HepG2 (cell line): ENCODE results near the gene UNC13D. TPM values are rescaled to one million over a fixed set of nuclear protein-coding genes. Genes with fewer than 3 reads are reported as not detected.
A peak's percentile ranks its signal among the peaks of the same experiment; 100 is the strongest.

Experiments used
- ATAC-seq: fragments of 200-7000 bp; cut with Tn5 transposase; 3 replicates; pipeline ENCODE4 v1.9.1; 2020; ENCODE audit warnings: mild to moderate bottlenecking, moderate library complexity
- BruUV-seq: library from RNA; stranded (reverse); fragments of 400-500 nt; replicated peaks from 2 replicates; lab custom pipeline; 2021; lab: Mats Ljungman, UMichigan
- CTCF ChIA-PET: fragments of 300-600 bp; formaldehyde crosslinking; extraction: SDS; loops from one replicate; lab custom pipeline; 2021; ENCODE audit warnings: low total read pairs, inconsistent platforms, low intra/inter-chr PET ratio; lab: Yijun Ruan, JAX
- POLR2A ChIA-PET: fragments of 350-600 bp; sonication (Branson Sonifier 250); formaldehyde crosslinking; loops from one replicate; lab custom pipeline; 2020; ENCODE audit warnings: antibody characterized with exemption, inconsistent platforms; lab: Yijun Ruan, JAX
- DNase-seq: peaks from one replicate; pipeline ENCODE4 v3.0.0-alpha.2; 2015; ENCODE audit warnings: low spot score
- FAIRE-seq: peaks from 3 replicates; lab custom pipeline; 2011; peaks lifted over from hg19 to GRCh38; lab: Jason Lieb, UNC
- H2AFZ ChIP-seq: one replicate; pipeline ENCODE4 v1.6.1; 2011; ENCODE audit warnings: low read length, inconsistent platforms
- H3K27ac ChIP-seq: fragments of 300-600 bp; 3 replicates; pipeline ENCODE4 v1.8.0; 2011; ENCODE audit warnings: mixed run types, mild to moderate bottlenecking, mixed read lengths, low read length, inconsistent platforms; ENCODE audit not compliant: insufficient read depth; ENCODE audit errors: extremely low read length
- H3K27me3 ChIP-seq, 2 experiments: fragments of 200-600 bp in 1 of 2; 2 replicates in 1 of 2; 3 replicates in 1 of 2; pipeline versions ENCODE4 v1.6.0 to v1.8.0; 2011; ENCODE audit warnings: low read length in 2 of 2, mild to moderate bottlenecking in 2 of 2, moderate library complexity in 2 of 2, inconsistent platforms in 1 of 2; ENCODE audit not compliant: insufficient read depth in 2 of 2, control insufficient read depth in 1 of 2
- H3K36me3 ChIP-seq, 2 experiments: fragments of 200-600 bp in 1 of 2; replicated peaks in 1 of 2; 2 replicates in 1 of 2; 3 replicates in 1 of 2; pipeline versions ENCODE4 v1.5.1 to v1.8.0; 2011; ENCODE audit warnings: low read length in 2 of 2, inconsistent platforms in 1 of 2; ENCODE audit not compliant: insufficient read depth in 2 of 2, control insufficient read depth in 1 of 2
- H3K4me1 ChIP-seq: 2 replicates; pipeline ENCODE4 v1.5.1; 2012; ENCODE audit warnings: low read length, inconsistent platforms; ENCODE audit not compliant: insufficient read depth
- H3K4me2 ChIP-seq: 2 replicates; pipeline ENCODE4 v1.6.0; 2011; ENCODE audit warnings: low read depth, low read length, inconsistent platforms
- H3K4me3 ChIP-seq, 3 experiments: fragments of 200-600 bp in 1 of 3; sonication (generic), shearing (Covaris generic) in 1 of 3; replicated peaks in 1 of 3; 2 replicates each; pipeline ENCODE4 v1.5.1; 2011 to 2016; ENCODE audit warnings: low read length in 3 of 3, inconsistent platforms in 2 of 3, low read depth in 2 of 3, mild to moderate bottlenecking in 2 of 3, control low read depth in 1 of 3, mixed read lengths in 1 of 3; ENCODE audit not compliant: insufficient read depth in 1 of 3
- H3K79me2 ChIP-seq: one replicate; pipeline ENCODE4 v1.6.1; 2011; ENCODE audit warnings: low read length, inconsistent platforms; ENCODE audit not compliant: insufficient read depth
- H3K9ac ChIP-seq: 2 replicates; pipeline ENCODE4 v1.6.0; 2011; ENCODE audit warnings: mild to moderate bottlenecking, low read depth, low read length, inconsistent platforms; ENCODE audit not compliant: insufficient read depth
- H3K9me3 ChIP-seq: 2 replicates; pipeline ENCODE4 v1.5.1; 2012; ENCODE audit warnings: mild to moderate bottlenecking, low read length
- H4K20me1 ChIP-seq: 2 replicates; pipeline ENCODE4 v1.6.0; 2011; ENCODE audit warnings: inconsistent platforms, mild to moderate bottlenecking, low read length, moderate library complexity; ENCODE audit not compliant: insufficient read depth
- EHMT2 ChIP-seq: fragments of 200-600 bp; sonication (generic); IDR thresholded peaks from 2 replicates; pipeline ENCODE4 v1.7.0; 2017; ENCODE audit warnings: antibody characterized with exemption, low read depth, low read length, borderline replicate concordance
- GTF3A ChIP-seq: sonication (generic); formaldehyde crosslinking; conservative IDR thresholded peaks from 2 replicates; pipeline ENCODE4 v1.4.0; 2020; ENCODE audit warnings: mild to moderate bottlenecking, missing genetic modification reagents
- MIER2 ChIP-seq: IDR thresholded peaks from 2 replicates; pipeline ENCODE4 v1.6.1; 2016; ENCODE audit warnings: missing biosample characterization, missing genetic modification reagents
- MXI1 ChIP-seq: IDR thresholded peaks from 3 replicates; pipeline ENCODE4 v1.6.1; 2012; ENCODE audit warnings: low read depth, low read length, inconsistent platforms, borderline replicate concordance
- PRDM15 ChIP-seq: sonication (generic); formaldehyde crosslinking; IDR thresholded peaks from 2 replicates; pipeline ENCODE4 v1.4.0; 2020; ENCODE audit warnings: missing genetic modification reagents
- TFDP1 ChIP-seq: IDR thresholded peaks from 2 replicates; pipeline ENCODE4 v1.6.1; 2016; ENCODE audit warnings: missing compliant biosample characterization, missing genetic modification reagents, borderline replicate concordance
- ZNF34 ChIP-seq: sonication (generic); formaldehyde crosslinking; IDR thresholded peaks from 2 replicates; pipeline ENCODE4 v1.4.0; 2020; ENCODE audit warnings: mild to moderate bottlenecking, missing genetic modification reagents, borderline replicate concordance
- ZNF567 ChIP-seq: sonication (generic); formaldehyde crosslinking; IDR thresholded peaks from 2 replicates; pipeline ENCODE4 v1.8.1; 2023; ENCODE audit warnings: mild to moderate bottlenecking, missing genetic modification reagents, borderline replicate concordance
- ZNF790 ChIP-seq: sonication (generic); formaldehyde crosslinking; IDR thresholded peaks from 2 replicates; pipeline ENCODE4 v1.8.0; 2022; ENCODE audit warnings: missing genetic modification reagents, mild to moderate bottlenecking, borderline replicate concordance
- WGBS: methylation state at CpG from one replicate; pipeline ENCODE4 v1.1.6; 2017; ENCODE audit warnings: low lambda C conversion rate; 5-methylcytosine and 5-hydroxymethylcytosine counted together
- in situ Hi-C: cut with HindIII; loops from 2 replicates; pipeline ENCODE4 v1.10.0; 2017; ENCODE audit warnings: low pct_unique_long_range_greater_than_20kb; ENCODE audit not compliant: extremely low pct_ligation_motif_present
- intact Hi-C: fragments of 100-400 bp; cut with micrococcal nuclease; formaldehyde crosslinking; loops from one replicate; pipeline ENCODE4 v1.10.0; 2022; ENCODE audit not compliant: unreplicated experiment
- polyA plus RNA-seq, 8 experiments: library from polyadenylated mRNA; depleted of rRNA in 3 of 8; stranded (reverse) in 7 of 8; unstranded in 1 of 8; fragments of >200 nt; fragmentation: Illumina TruSeq in 4 of 8; extraction: Trizol in 4 of 8; gene quantifications; 2 replicates each; pipeline versions ENCODE4 v1.2.1 to v1.2.3, GENCODE V29; 2011 to 2016; ENCODE audit warnings: low read depth in 4 of 8, missing spikeins in 1 of 8, mixed read lengths in 1 of 8; ENCODE audit not compliant: insufficient read depth in 1 of 8
- total RNA-seq, 5 experiments: library from RNA; depleted of rRNA; stranded (reverse); fragments of >200 nt; fragmentation: Illumina TruSeq; extraction: Trizol; gene quantifications; 2 replicates each; pipeline ENCODE4 v1.2.3, GENCODE V29; 2016; ENCODE audit warnings: low read depth in 1 of 5

The UNC13D gene
- total and polyA plus RNA-seq, 2 of the 13 experiments (the other 11 are each of a cell fraction or from before 2014, with no cell fraction given) = 29.7 to 42.7 TPM

GRCh38 chr17:75799402-75799801 lies 44.8 kb downstream of the UNC13D start:
- TF ChIP-seq MIER2 (CRISPR knock-in tag) (no peak), GTF3A (CRISPR knock-in tag) (no peak), ZNF34 (CRISPR knock-in tag) (no peak), PRDM15 (CRISPR knock-in tag) (no peak), ZNF567 (no peak), EHMT2 (no peak), ZNF790 (CRISPR knock-in tag) (no peak), MXI1 (no peak), TFDP1 (CRISPR knock-in tag) (no peak)
- POLR2A ChIA-PET = interaction anchor here (1.3 to 1.4 kb wide), 2 partner anchors 19 to 48 kb away, joined by 4 read pairs; a partner anchor contains a TSS
- WGBS = 96% methylated on average over 4 of the region's 4 CpGs

More at GRCh38 chr17:75799402-75799801, 44.8 kb downstream of the UNC13D start:
- ATAC-seq (no peak), DNase-seq (no peak), FAIRE-seq (no peak)
- Histone ChIP-seq H3K4me1 (peaks cover 18% of the 10 kb centered on the region), H3K36me3 (peaks cover 12 to 41% of the 10 kb centered on the region in 2 experiments), H3K4me2 (no peak overlapping the region), H3K79me2 (peaks cover 28% of the 10 kb centered on the region), H3K27me3 (no peaks in the 10 kb centered on the region), H3K4me3 (no peak overlapping the region), H3K27ac (no peak overlapping the region), H4K20me1 (0 out of 2 replicates have a peak, but pooled peaks cover 5% of the 10 kb centered on the region), H2AFZ (no peak overlapping the region), H3K9me3 (no peaks in the 10 kb centered on the region), H3K9ac (no peak overlapping the region)
- TSS peak; percentile 10 for BruUV-seq
- CTCF ChIA-PET = no interaction called here
- intact Hi-C loops = no loop called here
- in situ Hi-C loops = no loop called here
